A673 (cell line): ENCODE data around the gene PPP1R12C. TPM values are rescaled to one million over a fixed set of nuclear protein-coding genes. Genes with fewer than 3 reads are reported as not detected.

Source experiments
- BruUV-seq: library from RNA; stranded (reverse); fragments of 400-500 nt; replicated peaks from 2 replicates; lab custom pipeline; 2021; lab: Mats Ljungman, UMichigan
- CTCF ChIA-PET: fragments of 300-600 bp; sonication (Branson Sonifier 250); formaldehyde crosslinking; loops from one replicate; lab custom pipeline; 2022; ENCODE audit warnings: antibody characterized with exemption; lab: Charles Lee
- POLR2A ChIA-PET: fragments of 300-600 bp; sonication (Branson Sonifier 250); formaldehyde crosslinking; loops from one replicate; lab custom pipeline; 2022; ENCODE audit warnings: antibody characterized with exemption; ENCODE audit not compliant: low non-redundant PET; lab: Charles Lee
- DNase-seq: peaks from one replicate; pipeline ENCODE4 v3.0.0-alpha.2; 2015; ENCODE audit warnings: low spot score
- H3K27ac ChIP-seq: fragments of 200-600 bp; sonication (generic); 2 replicates; pipeline ENCODE4 v1.5.1; 2016; ENCODE audit warnings: mixed run types, low read depth, mild to moderate bottlenecking, mixed read lengths, antibody characterized with exemption, low read length; ENCODE audit not compliant: poor library complexity, severe bottlenecking
- H3K27me3 ChIP-seq: fragments of 200-600 bp; sonication (generic); replicated peaks from 2 replicates; pipeline ENCODE4 v1.6.1; 2017; ENCODE audit warnings: mixed run types, low read depth, mild to moderate bottlenecking, mixed read lengths, antibody characterized with exemption, low read length; ENCODE audit not compliant: insufficient read depth, poor library complexity
- H3K36me3 ChIP-seq: fragments of 200-600 bp; sonication (generic); 2 replicates; pipeline ENCODE4 v1.6.1; 2016; ENCODE audit warnings: mixed run types, mild to moderate bottlenecking, mixed read lengths, antibody characterized with exemption, low read length; ENCODE audit not compliant: insufficient read depth, poor library complexity, severe bottlenecking
- H3K4me1 ChIP-seq: fragments of 200-600 bp; sonication (generic); 2 replicates; pipeline ENCODE4 v1.6.1; 2017; ENCODE audit warnings: mixed run types, mild to moderate bottlenecking, mixed read lengths, antibody characterized with exemption, low read length; ENCODE audit not compliant: insufficient read depth, poor library complexity, severe bottlenecking
- H3K4me3 ChIP-seq: fragments of 200-600 bp; sonication (generic); 2 replicates; pipeline ENCODE4 v1.5.1; 2016; ENCODE audit warnings: low read depth, mixed run types, mild to moderate bottlenecking, mixed read lengths, low read length; ENCODE audit not compliant: poor library complexity, severe bottlenecking
- H3K9me3 ChIP-seq: fragments of 200-600 bp; sonication (generic); 2 replicates; pipeline ENCODE4 v1.6.1; 2016; ENCODE audit warnings: mixed run types, low read depth, mild to moderate bottlenecking, mixed read lengths, antibody characterized with exemption, low read length; ENCODE audit not compliant: poor library complexity, severe bottlenecking
- EZH2 ChIP-seq: fragments of 200-600 bp; sonication (generic); IDR thresholded peaks from 2 replicates; pipeline ENCODE4 v1.6.1; 2017; ENCODE audit warnings: borderline replicate concordance, low read depth, mild to moderate bottlenecking, mixed read lengths, antibody characterized with exemption, low read length; ENCODE audit not compliant: poor library complexity, severe bottlenecking
- intact Hi-C: fragments of 100-400 bp; cut with micrococcal nuclease; formaldehyde crosslinking; loops from one replicate; pipeline ENCODE4 v1.10.0; 2022; ENCODE audit not compliant: unreplicated experiment
- total RNA-seq: library from RNA; stranded (reverse); gene quantifications from 2 replicates; pipeline ENCODE4 v1.2.3, GENCODE V29; 2021
- TF ChIP-seq, protein P1 (sequence below): fragments of 300-800, 200-600 bp; sonication (generic); conservative IDR thresholded peaks from 2 replicates; pipeline ENCODE4 v1.5.1; 2017; ENCODE audit warnings: low read depth, mild to moderate bottlenecking, antibody characterized with exemption, low read length, moderate library complexity, mixed read lengths

PPP1R12C gene
- total RNA-seq, 1 experiment from 2014 or later: 94.6 TPM

DNA sequence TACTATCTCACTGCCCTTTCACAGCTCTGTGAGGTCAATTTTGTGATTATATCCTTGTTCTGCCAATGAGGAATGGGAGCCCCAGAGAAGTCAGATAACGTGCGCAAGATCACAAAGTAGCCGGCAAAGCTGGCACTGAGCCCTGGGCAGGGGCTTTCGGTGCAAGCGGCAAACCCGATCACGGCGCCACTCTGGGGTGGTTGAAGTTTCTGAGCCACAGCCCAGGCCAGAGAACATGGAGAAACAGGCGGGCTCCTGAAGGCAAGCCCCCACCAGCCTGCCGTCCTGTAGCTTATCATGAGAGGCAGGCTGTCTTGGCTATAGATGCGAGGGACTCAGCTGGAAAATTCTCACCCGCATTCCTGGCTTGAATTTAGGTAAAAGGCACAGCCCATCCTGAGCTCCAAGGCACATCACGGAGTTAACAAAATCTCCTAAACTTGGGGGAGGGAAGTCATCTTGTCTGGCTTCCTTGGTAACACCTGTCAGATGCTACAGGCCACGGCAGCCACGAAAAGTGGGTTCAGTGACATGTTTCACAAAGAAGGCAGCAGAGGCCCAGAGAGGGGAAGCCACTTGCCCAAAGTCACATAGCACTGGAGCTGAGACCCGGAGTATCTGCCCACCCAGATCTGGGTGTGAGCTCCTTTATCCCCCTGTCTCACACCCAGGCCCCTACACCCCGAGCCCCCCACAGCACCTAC, 19.1 kb upstream of the PPP1R12C start:
- no TSS peak for BruUV-seq

GRCh38 chr19:55134736-55135135, 17.3 kb upstream of the PPP1R12C start:
- POLR2A ChIA-PET: no interaction called here
- Histone ChIP-seq H3K36me3 (no peaks in the 10 kb centered on the region), H3K4me1 (peaks cover 4% of the 10 kb centered on the region), H3K27me3 (no peaks in the 10 kb centered on the region), H3K9me3 (no peaks in the 10 kb centered on the region), H3K27ac (no peak overlapping the region), H3K4me3 (no peak overlapping the region)
- CTCF ChIA-PET: no interaction called here
- TF ChIP-seq, protein P1, sequence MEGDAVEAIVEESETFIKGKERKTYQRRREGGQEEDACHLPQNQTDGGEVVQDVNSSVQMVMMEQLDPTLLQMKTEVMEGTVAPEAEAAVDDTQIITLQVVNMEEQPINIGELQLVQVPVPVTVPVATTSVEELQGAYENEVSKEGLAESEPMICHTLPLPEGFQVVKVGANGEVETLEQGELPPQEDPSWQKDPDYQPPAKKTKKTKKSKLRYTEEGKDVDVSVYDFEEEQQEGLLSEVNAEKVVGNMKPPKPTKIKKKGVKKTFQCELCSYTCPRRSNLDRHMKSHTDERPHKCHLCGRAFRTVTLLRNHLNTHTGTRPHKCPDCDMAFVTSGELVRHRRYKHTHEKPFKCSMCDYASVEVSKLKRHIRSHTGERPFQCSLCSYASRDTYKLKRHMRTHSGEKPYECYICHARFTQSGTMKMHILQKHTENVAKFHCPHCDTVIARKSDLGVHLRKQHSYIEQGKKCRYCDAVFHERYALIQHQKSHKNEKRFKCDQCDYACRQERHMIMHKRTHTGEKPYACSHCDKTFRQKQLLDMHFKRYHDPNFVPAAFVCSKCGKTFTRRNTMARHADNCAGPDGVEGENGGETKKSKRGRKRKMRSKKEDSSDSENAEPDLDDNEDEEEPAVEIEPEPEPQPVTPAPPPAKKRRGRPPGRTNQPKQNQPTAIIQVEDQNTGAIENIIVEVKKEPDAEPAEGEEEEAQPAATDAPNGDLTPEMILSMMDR: no peak
- no peak for TF ChIP-seq EZH2
- no TSS peak for BruUV-seq
- no peak for DNase-seq
- intact Hi-C loops: no loop called here

More for the DNA sequence above, 19.1 kb upstream of the PPP1R12C start:
- Histone ChIP-seq H3K9me3 (no peaks in the 10 kb centered on the region), H3K4me1 (peaks cover 4% of the 10 kb centered on the region), H3K4me3 (no peak overlapping the region), H3K27ac (no peak overlapping the region), H3K27me3 (no peaks in the 10 kb centered on the region), H3K36me3 (no peaks in the 10 kb centered on the region)
- TF ChIP-seq, protein P1: no peak
- no peak for TF ChIP-seq EZH2
- CTCF ChIA-PET: no interaction called here
- no peak for DNase-seq
- POLR2A ChIA-PET: no interaction called here
- intact Hi-C loops: no loop called here

GRCh38 chr19:55133639-55134444, 16.4 kb upstream of the PPP1R12C start:
- no peak for DNase-seq
- Histone ChIP-seq H3K36me3 (no peaks in the 10 kb centered on the region), H3K4me3 (no peak overlapping the region), H3K27ac (no peak overlapping the region), H3K4me1 (peaks cover 4% of the 10 kb centered on the region), H3K9me3 (no peaks in the 10 kb centered on the region), H3K27me3 (no peaks in the 10 kb centered on the region)
- ChIA-PET CTCF (no interaction called here), POLR2A (interaction anchor here (0.5 kb wide), 1 partner anchor 15 kb away, joined by 4 read pairs; the partner anchor contains the start of gene TNNT1)
- no TSS peak for BruUV-seq
- intact Hi-C loops: no loop called here
- no peak for TF ChIP-seq EZH2
- TF ChIP-seq, protein P1: no peak
